ENCODE data around the gene LTBP1.

LTBP1 gene

GRCh38 chr2:33207151-33207740 lies 260.5 kb downstream of the LTBP1 start:
- no peak for DNase-seq

GRCh38 chr2:33208400-33208799 lies 261.6 kb downstream of the LTBP1 start:
- peak in 1 of 2 experiments; percentile 16 for DNase-seq

- DNase-seq = no peak
These were observed 263.2 kb downstream of the LTBP1 start for GRCh38 chr2:33209976-33210375.

- DNase-seq = no peak
These were observed 263.9 kb downstream of the LTBP1 start for GRCh38 chr2:33210626-33211025.

GRCh38 chr2:33212151-33212550 lies 265.4 kb downstream of the LTBP1 start:
- peak; percentile 11 to 16 for DNase-seq

- DNase-seq = no peak
These were observed 266.5 kb downstream of the LTBP1 start for GRCh38 chr2:33213244-33213643.

- DNase-seq = no peak
These were observed 266.9 kb downstream of the LTBP1 start for GRCh38 chr2:33213648-33214047.

GRCh38 chr2:33214436-33214835 lies 267.7 kb downstream of the LTBP1 start:
- DNase-seq = no peak

- DNase-seq = no peak
These were observed 268.1 kb downstream of the LTBP1 start for GRCh38 chr2:33214857-33215256.

GRCh38 chr2:33215299-33215698 lies 268.5 kb downstream of the LTBP1 start:
- no peak for DNase-seq

- DNase-seq = no peak
These were observed 269.2 kb downstream of the LTBP1 start for GRCh38 chr2:33215983-33216382.

GRCh38 chr2:33216508-33217182 lies 269.9 kb downstream of the LTBP1 start:
- DNase-seq = no peak

GRCh38 chr2:33217406-33217805 lies 270.7 kb downstream of the LTBP1 start:
- DNase-seq = no peak

GRCh38 chr2:33219114-33219513 lies 272.4 kb downstream of the LTBP1 start:
- peak; percentile 67 to 70 for DNase-seq

GRCh38 chr2:33219850-33220275 lies 273.1 kb downstream of the LTBP1 start:
- no peak for DNase-seq

GRCh38 chr2:33220533-33220932 lies 273.8 kb downstream of the LTBP1 start:
- DNase-seq = no peak

- no peak for DNase-seq
These were observed 274.5 kb downstream of the LTBP1 start for GRCh38 chr2:33221046-33221784.

GRCh38 chr2:33222309-33222708 lies 275.6 kb downstream of the LTBP1 start:
- no peak for DNase-seq

GRCh38 chr2:33223856-33224255 lies 277.1 kb downstream of the LTBP1 start:
- no peak for DNase-seq

GRCh38 chr2:33225350-33225749 lies 278.6 kb downstream of the LTBP1 start:
- no peak for DNase-seq

- DNase-seq = no peak
These were observed 279.8 kb downstream of the LTBP1 start for GRCh38 chr2:33226546-33226945.

- no peak for DNase-seq
These were observed 282.9 kb downstream of the LTBP1 start for GRCh38 chr2:33229646-33230045.

GRCh38 chr2:33230195-33230594 lies 283.4 kb downstream of the LTBP1 start:
- no peak for DNase-seq

GRCh38 chr2:33230842-33231241 lies 284.1 kb downstream of the LTBP1 start:
- DNase-seq = no peak
